WTC11 (cell line): ENCODE measurements around the gene MRPL24. TPM values are rescaled to one million over a fixed set of nuclear protein-coding genes. Genes with fewer than 3 reads are reported as not detected.

ENCODE experiments used
- ATAC-seq: fragments of 200-7000 bp; cut with Tn5 transposase; 2 replicates; pipeline ENCODE4 v1.10.0; 2021; ENCODE audit warnings: mild to moderate bottlenecking, moderate library complexity
- CTCF ChIA-PET: fragments of 300-600 bp; sonication (Branson Sonifier 250); formaldehyde crosslinking; loops from one replicate; lab custom pipeline; 2021; ENCODE audit warnings: antibody characterized with exemption; lab: Charles Lee
- POLR2A ChIA-PET: fragments of 350-600 bp; sonication (Branson Sonifier 250); formaldehyde crosslinking; loops from one replicate; lab custom pipeline; 2021; ENCODE audit warnings: antibody characterized with exemption; lab: Charles Lee
- DNase-seq: peaks from one replicate; pipeline ENCODE4 v3.0.0; 2021; ENCODE audit warnings: low spot score
- H3K27ac Mint-ChIP-seq: 2 replicates; pipeline ENCODE4 v1.8.0; 2021; ENCODE audit warnings: mixed read lengths
- H3K27me3 Mint-ChIP-seq: 2 replicates; pipeline ENCODE4 v1.8.0; 2021; ENCODE audit warnings: low read depth, mild to moderate bottlenecking, moderate library complexity, mixed read lengths
- H3K36me3 Mint-ChIP-seq: 2 replicates; pipeline ENCODE4 v1.8.0; 2021; ENCODE audit warnings: mixed read lengths
- H3K4me1 Mint-ChIP-seq: 2 replicates; pipeline ENCODE4 v1.8.0; 2022; ENCODE audit warnings: mixed read lengths
- H3K4me3 Mint-ChIP-seq: 2 replicates; pipeline ENCODE4 v1.8.0; 2021; ENCODE audit warnings: mild to moderate bottlenecking, moderate library complexity, mixed read lengths
- H3K9me3 Mint-ChIP-seq: 2 replicates; pipeline ENCODE4 v1.8.0; 2021; ENCODE audit warnings: mixed read lengths
- JUN ChIP-seq: sonication (generic); formaldehyde crosslinking; IDR thresholded peaks from 2 replicates; pipeline ENCODE4 v1.8.0; 2023; ENCODE audit warnings: mild to moderate bottlenecking, missing genetic modification reagents
- SMAD4 ChIP-seq: sonication (generic); formaldehyde crosslinking; IDR thresholded peaks from 2 replicates; pipeline ENCODE4 v1.8.0; 2022; ENCODE audit warnings: mild to moderate bottlenecking, missing genetic modification reagents
- TEAD1 ChIP-seq: sonication (generic); formaldehyde crosslinking; IDR thresholded peaks from 2 replicates; pipeline ENCODE4 v1.8.0; 2022; ENCODE audit warnings: mild to moderate bottlenecking, missing genetic modification reagents
- TEAD4 ChIP-seq: sonication (generic); formaldehyde crosslinking; IDR thresholded peaks from 2 replicates; pipeline ENCODE4 v1.8.0; 2022; ENCODE audit warnings: mild to moderate bottlenecking, missing genetic modification reagents
- TP53 ChIP-seq: sonication (generic); formaldehyde crosslinking; IDR thresholded peaks from 2 replicates; pipeline ENCODE4 v1.8.1; 2023; ENCODE audit warnings: mild to moderate bottlenecking, missing genetic modification reagents
- total RNA-seq: library from RNA; stranded (reverse); gene quantifications from 3 replicates; pipeline ENCODE4 v1.2.3, GENCODE V29; 2021
- TF ChIP-seq, protein P1 (sequence below): sonication (generic); formaldehyde crosslinking; IDR thresholded peaks from 2 replicates; pipeline ENCODE4 v1.8.0; 2023; ENCODE audit warnings: mild to moderate bottlenecking, missing genetic modification reagents
- TF ChIP-seq, protein P2 (sequence below): sonication (generic); formaldehyde crosslinking; IDR thresholded peaks from 2 replicates; pipeline ENCODE4 v1.8.0; 2022; ENCODE audit warnings: missing genetic modification reagents
- TF ChIP-seq, protein P3 (sequence below): sonication (generic); formaldehyde crosslinking; IDR thresholded peaks from 2 replicates; pipeline ENCODE4 v1.8.1; 2022; ENCODE audit warnings: low read depth, mild to moderate bottlenecking, moderate library complexity, missing genetic modification reagents, borderline replicate concordance
- TF ChIP-seq, protein P4 (sequence below): sonication (generic); formaldehyde crosslinking; IDR thresholded peaks from 2 replicates; pipeline ENCODE4 v1.8.1; 2023; ENCODE audit warnings: mild to moderate bottlenecking, missing genetic modification reagents, moderate library complexity
- TF ChIP-seq, protein P5 (sequence below): sonication (generic); formaldehyde crosslinking; IDR thresholded peaks from 2 replicates; pipeline ENCODE4 v1.8.1; 2023; ENCODE audit warnings: mild to moderate bottlenecking, missing genetic modification reagents

MRPL24 gene
- total RNA-seq, 1 experiment from 2014 or later, result 35.2 TPM

DNA sequence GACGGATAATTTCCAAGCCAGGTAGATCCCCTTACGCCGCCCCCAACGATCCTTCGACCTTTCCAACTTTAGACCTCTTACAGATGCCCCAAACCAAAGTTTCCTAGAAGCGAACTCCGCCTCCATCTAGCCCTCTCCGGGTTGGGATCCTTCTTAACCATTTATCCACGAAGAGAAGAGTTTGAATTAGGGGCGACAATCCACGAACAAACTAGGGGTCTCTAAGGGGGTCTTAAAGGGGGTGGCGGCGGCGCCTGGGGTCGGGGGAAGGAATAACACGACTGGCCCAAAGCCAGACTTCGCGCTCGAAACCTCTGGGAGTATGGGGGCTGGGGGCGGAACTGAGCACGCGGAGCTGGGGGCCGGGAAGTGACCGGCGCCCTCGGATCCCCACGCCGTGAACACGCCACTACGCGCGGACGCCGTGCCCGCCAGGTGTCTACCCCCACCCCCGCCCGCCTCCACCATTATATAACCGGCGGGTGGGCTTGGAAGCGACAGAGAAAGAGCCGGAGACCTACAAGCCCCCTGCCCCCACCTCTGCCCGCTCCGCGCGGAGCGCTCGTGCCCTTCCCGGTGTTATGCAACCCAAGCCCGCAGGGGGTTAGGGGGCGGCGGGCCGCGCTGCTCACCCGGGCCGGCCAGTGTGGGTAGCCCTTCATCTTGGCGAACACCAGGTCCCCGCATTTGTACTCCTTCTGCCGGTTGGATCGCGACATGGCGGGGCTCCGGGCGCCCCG is 10.0 kb upstream of the MRPL24 start (continued):
- TF ChIP-seq, protein P1, sequence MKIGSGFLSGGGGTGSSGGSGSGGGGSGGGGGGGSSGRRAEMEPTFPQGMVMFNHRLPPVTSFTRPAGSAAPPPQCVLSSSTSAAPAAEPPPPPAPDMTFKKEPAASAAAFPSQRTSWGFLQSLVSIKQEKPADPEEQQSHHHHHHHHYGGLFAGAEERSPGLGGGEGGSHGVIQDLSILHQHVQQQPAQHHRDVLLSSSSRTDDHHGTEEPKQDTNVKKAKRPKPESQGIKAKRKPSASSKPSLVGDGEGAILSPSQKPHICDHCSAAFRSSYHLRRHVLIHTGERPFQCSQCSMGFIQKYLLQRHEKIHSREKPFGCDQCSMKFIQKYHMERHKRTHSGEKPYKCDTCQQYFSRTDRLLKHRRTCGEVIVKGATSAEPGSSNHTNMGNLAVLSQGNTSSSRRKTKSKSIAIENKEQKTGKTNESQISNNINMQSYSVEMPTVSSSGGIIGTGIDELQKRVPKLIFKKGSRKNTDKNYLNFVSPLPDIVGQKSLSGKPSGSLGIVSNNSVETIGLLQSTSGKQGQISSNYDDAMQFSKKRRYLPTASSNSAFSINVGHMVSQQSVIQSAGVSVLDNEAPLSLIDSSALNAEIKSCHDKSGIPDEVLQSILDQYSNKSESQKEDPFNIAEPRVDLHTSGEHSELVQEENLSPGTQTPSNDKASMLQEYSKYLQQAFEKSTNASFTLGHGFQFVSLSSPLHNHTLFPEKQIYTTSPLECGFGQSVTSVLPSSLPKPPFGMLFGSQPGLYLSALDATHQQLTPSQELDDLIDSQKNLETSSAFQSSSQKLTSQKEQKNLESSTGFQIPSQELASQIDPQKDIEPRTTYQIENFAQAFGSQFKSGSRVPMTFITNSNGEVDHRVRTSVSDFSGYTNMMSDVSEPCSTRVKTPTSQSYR (CRISPR knock-in tag), result 0 out of 2 replicates have a peak, but pooled peaks have one; percentile 34
- TF ChIP-seq, protein P2, sequence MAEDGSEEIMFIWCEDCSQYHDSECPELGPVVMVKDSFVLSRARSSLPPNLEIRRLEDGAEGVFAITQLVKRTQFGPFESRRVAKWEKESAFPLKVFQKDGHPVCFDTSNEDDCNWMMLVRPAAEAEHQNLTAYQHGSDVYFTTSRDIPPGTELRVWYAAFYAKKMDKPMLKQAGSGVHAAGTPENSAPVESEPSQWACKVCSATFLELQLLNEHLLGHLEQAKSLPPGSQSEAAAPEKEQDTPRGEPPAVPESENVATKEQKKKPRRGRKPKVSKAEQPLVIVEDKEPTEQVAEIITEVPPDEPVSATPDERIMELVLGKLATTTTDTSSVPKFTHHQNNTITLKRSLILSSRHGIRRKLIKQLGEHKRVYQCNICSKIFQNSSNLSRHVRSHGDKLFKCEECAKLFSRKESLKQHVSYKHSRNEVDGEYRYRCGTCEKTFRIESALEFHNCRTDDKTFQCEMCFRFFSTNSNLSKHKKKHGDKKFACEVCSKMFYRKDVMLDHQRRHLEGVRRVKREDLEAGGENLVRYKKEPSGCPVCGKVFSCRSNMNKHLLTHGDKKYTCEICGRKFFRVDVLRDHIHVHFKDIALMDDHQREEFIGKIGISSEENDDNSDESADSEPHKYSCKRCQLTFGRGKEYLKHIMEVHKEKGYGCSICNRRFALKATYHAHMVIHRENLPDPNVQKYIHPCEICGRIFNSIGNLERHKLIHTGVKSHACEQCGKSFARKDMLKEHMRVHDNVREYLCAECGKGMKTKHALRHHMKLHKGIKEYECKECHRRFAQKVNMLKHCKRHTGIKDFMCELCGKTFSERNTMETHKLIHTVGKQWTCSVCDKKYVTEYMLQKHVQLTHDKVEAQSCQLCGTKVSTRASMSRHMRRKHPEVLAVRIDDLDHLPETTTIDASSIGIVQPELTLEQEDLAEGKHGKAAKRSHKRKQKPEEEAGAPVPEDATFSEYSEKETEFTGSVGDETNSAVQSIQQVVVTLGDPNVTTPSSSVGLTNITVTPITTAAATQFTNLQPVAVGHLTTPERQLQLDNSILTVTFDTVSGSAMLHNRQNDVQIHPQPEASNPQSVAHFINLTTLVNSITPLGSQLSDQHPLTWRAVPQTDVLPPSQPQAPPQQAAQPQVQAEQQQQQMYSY (CRISPR knock-in tag), result no peak

DNA sequence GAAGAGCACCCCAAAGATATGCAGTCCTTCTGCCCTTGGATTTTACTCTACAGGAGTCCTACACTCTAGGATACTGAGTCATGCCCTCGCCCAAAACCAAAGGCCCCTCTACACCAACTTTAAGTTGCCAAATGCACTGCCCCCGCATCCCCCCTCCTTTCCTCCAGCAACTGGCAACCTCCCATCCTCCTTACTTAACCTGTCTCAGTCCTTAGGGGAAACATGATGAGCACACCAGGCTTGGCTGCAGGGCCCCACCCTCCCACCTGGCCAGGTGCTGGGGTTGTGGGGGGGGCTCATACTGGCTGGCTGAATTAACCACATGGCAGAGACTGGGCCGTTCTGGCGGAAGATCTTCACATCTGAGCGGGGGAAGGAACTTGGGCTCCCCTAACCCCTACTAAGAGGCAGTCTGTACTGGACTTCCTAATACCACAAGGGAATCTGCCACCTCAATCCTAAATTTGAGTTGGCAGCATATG is 9.3 kb upstream of the MRPL24 start:
- no peak for DNase-seq
- Mint-ChIP-seq H3K4me1 (peaks cover 57% of the 10 kb centered on the region), H3K4me3 (peak overlapping the region; percentile 94), H3K27ac (peak overlapping the region; percentile 94), H3K36me3 (peaks cover 6% of the 10 kb centered on the region; the same call in 1 of the 2 replicates), H3K27me3 (no peaks in the 10 kb centered on the region; the same call in 1 of the 2 replicates)
- no peak for ATAC-seq
- ChIA-PET POLR2A (interaction anchor here (2.3 kb wide), 2 partner anchors 9 to 22 kb away, joined by 14 to 36 read pairs; partner anchors contain the start of genes ISG20L2, METTL25B and MRPL24), CTCF (interaction anchor here (1.0 to 4.6 kb wide), 4 partner anchors 24 to 137 kb away, joined by 3 to 43 read pairs (median 24); partner anchors contain the start of gene NTRK1)
- TF ChIP-seq, protein P2 (CRISPR knock-in tag), result no peak
- TF ChIP-seq TEAD1 (CRISPR knock-in tag), result peak; percentile 25; the same call in 1 of the 2 replicates
- TF ChIP-seq, all 79 proteins: peak for 1
- H3K9me3 Mint-ChIP-seq, result no peaks in the 10 kb centered on the region

DNA sequence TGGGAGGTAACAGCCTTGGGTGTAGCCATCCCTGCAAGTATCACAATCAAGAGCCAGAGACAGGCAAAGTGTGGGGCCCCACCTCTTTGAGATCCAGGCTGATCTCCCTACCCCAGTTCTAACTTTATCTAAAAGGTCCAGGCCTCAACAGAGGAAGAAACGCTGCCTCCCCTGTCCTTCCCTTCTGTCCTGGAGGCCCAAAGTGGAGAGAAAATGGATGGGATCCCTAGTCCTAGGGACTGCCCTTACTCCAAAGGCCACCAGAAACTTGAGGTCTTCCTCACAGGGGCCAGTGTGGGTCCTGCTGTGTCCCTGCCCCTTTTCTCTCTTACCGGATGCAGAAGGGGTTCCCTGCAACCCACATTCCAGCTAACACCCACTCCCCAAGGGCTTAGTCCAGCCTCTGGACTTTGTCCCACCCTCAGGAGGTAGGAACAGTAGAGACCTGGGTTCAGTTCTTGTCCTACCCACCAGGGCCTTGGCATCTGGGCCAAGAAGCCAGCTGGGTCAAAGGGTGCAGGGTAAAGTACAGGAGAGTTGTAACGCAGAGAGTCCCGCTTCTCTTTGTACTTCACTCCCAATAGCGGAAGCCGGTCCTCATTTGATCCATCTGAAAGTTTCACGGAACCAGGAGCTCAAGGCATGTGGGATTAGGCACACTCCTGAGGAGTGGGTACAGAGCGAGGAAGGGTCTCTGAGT is 8.7 kb upstream of the MRPL24 start:
- ChIA-PET CTCF (interaction anchor here (3.1 to 4.6 kb wide), 2 partner anchors 23 to 59 kb away, joined by 38 to 43 read pairs; no protein-coding TSS in a partner anchor), POLR2A (no interaction called here)
- DNase-seq, result no peak
- Mint-ChIP-seq H3K27me3 (no peaks in the 10 kb centered on the region; the same call in 1 of the 2 replicates), H3K36me3 (peaks cover 6% of the 10 kb centered on the region; the same call in 1 of the 2 replicates), H3K4me1 (peaks cover 60% of the 10 kb centered on the region), H3K9me3 (no peaks in the 10 kb centered on the region), H3K27ac (peak overlapping the region; percentile 94), H3K4me3 (peak overlapping the region; percentile 94)
- no peak for ATAC-seq
- TF ChIP-seq JUN (CRISPR knock-in tag), result no peak
- TF ChIP-seq, protein P3, sequence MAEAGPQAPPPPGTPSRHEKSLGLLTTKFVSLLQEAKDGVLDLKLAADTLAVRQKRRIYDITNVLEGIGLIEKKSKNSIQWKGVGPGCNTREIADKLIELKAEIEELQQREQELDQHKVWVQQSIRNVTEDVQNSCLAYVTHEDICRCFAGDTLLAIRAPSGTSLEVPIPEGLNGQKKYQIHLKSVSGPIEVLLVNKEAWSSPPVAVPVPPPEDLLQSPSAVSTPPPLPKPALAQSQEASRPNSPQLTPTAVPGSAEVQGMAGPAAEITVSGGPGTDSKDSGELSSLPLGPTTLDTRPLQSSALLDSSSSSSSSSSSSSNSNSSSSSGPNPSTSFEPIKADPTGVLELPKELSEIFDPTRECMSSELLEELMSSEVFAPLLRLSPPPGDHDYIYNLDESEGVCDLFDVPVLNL, result no peak
- TF ChIP-seq, protein P4, sequence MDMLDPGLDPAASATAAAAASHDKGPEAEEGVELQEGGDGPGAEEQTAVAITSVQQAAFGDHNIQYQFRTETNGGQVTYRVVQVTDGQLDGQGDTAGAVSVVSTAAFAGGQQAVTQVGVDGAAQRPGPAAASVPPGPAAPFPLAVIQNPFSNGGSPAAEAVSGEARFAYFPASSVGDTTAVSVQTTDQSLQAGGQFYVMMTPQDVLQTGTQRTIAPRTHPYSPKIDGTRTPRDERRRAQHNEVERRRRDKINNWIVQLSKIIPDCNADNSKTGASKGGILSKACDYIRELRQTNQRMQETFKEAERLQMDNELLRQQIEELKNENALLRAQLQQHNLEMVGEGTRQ, result no peak
- no peak for TF ChIP-seq TEAD4 (CRISPR knock-in tag)
- TF ChIP-seq, protein P5, sequence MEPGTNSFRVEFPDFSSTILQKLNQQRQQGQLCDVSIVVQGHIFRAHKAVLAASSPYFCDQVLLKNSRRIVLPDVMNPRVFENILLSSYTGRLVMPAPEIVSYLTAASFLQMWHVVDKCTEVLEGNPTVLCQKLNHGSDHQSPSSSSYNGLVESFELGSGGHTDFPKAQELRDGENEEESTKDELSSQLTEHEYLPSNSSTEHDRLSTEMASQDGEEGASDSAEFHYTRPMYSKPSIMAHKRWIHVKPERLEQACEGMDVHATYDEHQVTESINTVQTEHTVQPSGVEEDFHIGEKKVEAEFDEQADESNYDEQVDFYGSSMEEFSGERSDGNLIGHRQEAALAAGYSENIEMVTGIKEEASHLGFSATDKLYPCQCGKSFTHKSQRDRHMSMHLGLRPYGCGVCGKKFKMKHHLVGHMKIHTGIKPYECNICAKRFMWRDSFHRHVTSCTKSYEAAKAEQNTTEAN, result no peak
- TF ChIP-seq TP53 (CRISPR knock-in tag), result no peak
- no peak for TF ChIP-seq SMAD4 (CRISPR knock-in tag)
